Measurements from ENCODE around the gene CD300LF. TPM values are rescaled to one million over a fixed set of nuclear protein-coding genes. Genes with fewer than 3 reads are reported as not detected.

Gene CD300LF
- total RNA-seq, 1 experiment from 2014 or later: not detected

GRCh38 chr17:74746376-74746775 is 33.7 kb upstream of the CD300LF start:
- DNase-seq (ENCODE audit: low read depth): no peak

- DNase-seq (ENCODE audit: low read depth): no peak
These were observed 32.9 kb upstream of the CD300LF start for GRCh38 chr17:74745548-74746177.

GRCh38 chr17:74744714-74745547 is 32.2 kb upstream of the CD300LF start:
- DNase-seq (ENCODE audit: low read depth): peak; percentile 72

GRCh38 chr17:74744349-74744713 is 31.6 kb upstream of the CD300LF start:
- no peak for DNase-seq (ENCODE audit: low read depth)

GRCh38 chr17:74743755-74744154 is 31.0 kb upstream of the CD300LF start:
- no peak for DNase-seq (ENCODE audit: low read depth)

GRCh38 chr17:74742978-74743545 is 30.3 kb upstream of the CD300LF start:
- DNase-seq (ENCODE audit: low read depth): no peak

- DNase-seq (ENCODE audit: low read depth): peak; percentile 51
These were observed 29.4 kb upstream of the CD300LF start for GRCh38 chr17:74742153-74742515.

GRCh38 chr17:74740641-74741387 is 28.1 kb upstream of the CD300LF start:
- DNase-seq (ENCODE audit: low read depth): no peak

- DNase-seq (ENCODE audit: low read depth): no peak
These were observed 27.4 kb upstream of the CD300LF start for GRCh38 chr17:74740173-74740572.

GRCh38 chr17:74739227-74739831 is 26.6 kb upstream of the CD300LF start:
- DNase-seq (ENCODE audit: low read depth): no peak

GRCh38 chr17:74738051-74738996 is 25.6 kb upstream of the CD300LF start:
- no peak for DNase-seq (ENCODE audit: low read depth)

GRCh38 chr17:74737299-74738050 is 24.8 kb upstream of the CD300LF start:
- DNase-seq (ENCODE audit: low read depth): no peak

- DNase-seq (ENCODE audit: low read depth): no peak
These were observed 24.0 kb upstream of the CD300LF start, which contains the start of gene RAB37 for GRCh38 chr17:74736513-74737298. Gene RAB37, plus strand, starts transcription at chr17:74737256. Its CDS starts 17 bp downstream, at chr17:74737273.

GRCh38 chr17:74734256-74734655 is 21.5 kb upstream of the CD300LF start:
- DNase-seq (ENCODE audit: low read depth): no peak

GRCh38 chr17:74733365-74734122 is 20.8 kb upstream of the CD300LF start:
- DNase-seq (ENCODE audit: low read depth): no peak

GRCh38 chr17:74732042-74732867 is 19.5 kb upstream of the CD300LF start:
- DNase-seq (ENCODE audit: low read depth): no peak

GRCh38 chr17:74731347-74731605 is 18.6 kb upstream of the CD300LF start:
- DNase-seq (ENCODE audit: low read depth): no peak

All from HT1080 (cell line).